IMR-90 (cell line): ENCODE data around the gene TEX53. TPM values are rescaled to one million over a fixed set of nuclear protein-coding genes. Genes with fewer than 3 reads are reported as not detected.
A peak's percentile ranks its signal among the peaks of the same experiment; 100 is the strongest.

ENCODE experiments used
- ATAC-seq: fragments of 200-7000 bp; cut with Tn5 transposase; 2 replicates; pipeline ENCODE4 v1.9.1; 2020; ENCODE audit warnings: low read depth, mild to moderate bottlenecking, moderate library complexity
- BruUV-seq: library from RNA; stranded (reverse); fragments of 400-500 nt; replicated peaks from 2 replicates; lab custom pipeline; 2021; lab: Mats Ljungman, UMichigan
- CTCF ChIA-PET: fragments of 300-600 bp; formaldehyde crosslinking; extraction: SDS; loops from one replicate; lab custom pipeline; 2021; ENCODE audit warnings: antibody characterized with exemption; lab: Yijun Ruan, JAX
- POLR2A ChIA-PET: fragments of 300-600 bp; sonication (Branson Sonifier 250); formaldehyde crosslinking; loops from one replicate; lab custom pipeline; 2022; ENCODE audit warnings: antibody characterized with exemption; ENCODE audit not compliant: unreplicated experiment; lab: Charles Lee
- DNase-seq: peaks from one replicate; pipeline ENCODE4 v3.0.0; 2013
- H2AFZ ChIP-seq: replicated peaks from 2 replicates; pipeline ENCODE3; 2013; ENCODE audit warnings: low read length, mild to moderate bottlenecking; ENCODE audit not compliant: poor library complexity
- H2AK5ac ChIP-seq: 2 replicates; pipeline ENCODE4 v1.6.1; 2013; ENCODE audit warnings: low read depth, low read length, inconsistent platforms
- H2AK9ac ChIP-seq: replicated peaks from 2 replicates; pipeline ENCODE3; 2013; ENCODE audit warnings: mild to moderate bottlenecking, low read depth, low read length, moderate library complexity; ENCODE audit not compliant: poor library complexity
- H2BK120ac ChIP-seq: 2 replicates; pipeline ENCODE4 v1.6.1; 2013; ENCODE audit warnings: low read depth, low read length, inconsistent platforms
- H2BK15ac ChIP-seq: 3 replicates; pipeline ENCODE4 v1.6.1; 2013; ENCODE audit warnings: low read depth, low read length, inconsistent platforms
- H2BK20ac ChIP-seq: 2 replicates; pipeline ENCODE4 v1.6.1; 2013; ENCODE audit warnings: low read depth, mild to moderate bottlenecking, inconsistent platforms, low read length, moderate library complexity
- H2BK5ac ChIP-seq: 2 replicates; pipeline ENCODE4 v1.6.1; 2013; ENCODE audit warnings: mild to moderate bottlenecking, low read depth, low read length, inconsistent platforms; ENCODE audit not compliant: poor library complexity, severe bottlenecking
- H3K14ac ChIP-seq: replicated peaks from 2 replicates; pipeline ENCODE4 v1.6.1; 2013; ENCODE audit warnings: low read depth, low read length, inconsistent platforms
- H3K18ac ChIP-seq: 2 replicates; pipeline ENCODE4 v1.6.1; 2013; ENCODE audit warnings: low read depth, low read length, control low read depth
- H3K23ac ChIP-seq: 2 replicates; pipeline ENCODE4 v1.6.1; 2013; ENCODE audit warnings: low read depth, low read length, inconsistent platforms
- H3K27ac ChIP-seq: 2 replicates; pipeline ENCODE4 v1.5.1; 2013; ENCODE audit warnings: mild to moderate bottlenecking, control low read depth, low read length; ENCODE audit not compliant: insufficient read depth
- H3K27me3 ChIP-seq: 2 replicates; pipeline ENCODE4 v1.6.1; 2013; ENCODE audit warnings: low read length; ENCODE audit not compliant: control insufficient read depth, insufficient read depth
- H3K36me3 ChIP-seq: 2 replicates; pipeline ENCODE4 v1.6.1; 2013; ENCODE audit warnings: low read length, mixed read lengths; ENCODE audit not compliant: control insufficient read depth, insufficient read depth
- H3K4ac ChIP-seq: 2 replicates; pipeline ENCODE4 v1.6.1; 2013; ENCODE audit warnings: low read depth, low read length, inconsistent platforms
- H3K4me1 ChIP-seq: 2 replicates; pipeline ENCODE4 v1.6.1; 2013; ENCODE audit warnings: low read length, mixed read lengths; ENCODE audit not compliant: control insufficient read depth, insufficient read depth
- H3K4me2 ChIP-seq: 2 replicates; pipeline ENCODE4 v1.6.1; 2013; ENCODE audit warnings: low read depth, mild to moderate bottlenecking, control low read depth, low read length, moderate library complexity
- H3K4me3 ChIP-seq: 2 replicates; pipeline ENCODE4 v1.5.1; 2013; ENCODE audit warnings: low read depth, mild to moderate bottlenecking, control low read depth, low read length, moderate library complexity; ENCODE audit not compliant: insufficient read depth
- H3K56ac ChIP-seq: 2 replicates; pipeline ENCODE4 v1.6.1; 2013; ENCODE audit warnings: low read length, inconsistent platforms; ENCODE audit not compliant: insufficient read depth; ENCODE audit errors: extremely low read depth
- H3K79me1 ChIP-seq, 2 experiments: 2 replicates each; pipeline ENCODE4 v1.6.1; 2013; ENCODE audit warnings: low read length in 2 of 2, inconsistent platforms in 1 of 2, low read depth in 1 of 2
- H3K9ac ChIP-seq: 2 replicates; pipeline ENCODE4 v1.6.1; 2013; ENCODE audit warnings: low read depth, low read length, control low read depth
- H3K9me1 ChIP-seq: 2 replicates; pipeline ENCODE4 v1.6.1; 2013; ENCODE audit warnings: low read length, inconsistent platforms; ENCODE audit not compliant: insufficient read depth
- H3K9me3 ChIP-seq: 2 replicates; pipeline ENCODE4 v1.6.1; 2013; ENCODE audit warnings: low read length; ENCODE audit not compliant: control insufficient read depth, insufficient read depth
- H4K20me1 ChIP-seq: 2 replicates; pipeline ENCODE4 v1.6.1; 2013; ENCODE audit warnings: low read length, inconsistent platforms; ENCODE audit not compliant: insufficient read depth
- H4K5ac ChIP-seq: 2 replicates; pipeline ENCODE4 v1.6.1; 2013; ENCODE audit warnings: mild to moderate bottlenecking, low read depth, low read length, control low read depth
- H4K8ac ChIP-seq, 2 experiments: 2 replicates each; pipeline ENCODE4 v1.6.1; 2013; ENCODE audit warnings: low read depth in 2 of 2, low read length in 2 of 2, control low read depth in 1 of 2, inconsistent platforms in 1 of 2
- H4K91ac ChIP-seq: 2 replicates; pipeline ENCODE4 v1.6.1; 2013; ENCODE audit warnings: low read depth, low read length, inconsistent platforms; ENCODE audit not compliant: insufficient read depth
- CHD1 ChIP-seq: IDR thresholded peaks from 2 replicates; pipeline ENCODE4 v1.6.1; 2012; ENCODE audit warnings: low read depth, low read length, improper control_type of control experiment
- CTCF ChIP-seq: conservative IDR thresholded peaks from 2 replicates; pipeline ENCODE4 v1.5.1; 2012; ENCODE audit warnings: mild to moderate bottlenecking, low read depth, low read length, improper control_type of control experiment
- MAZ ChIP-seq: IDR thresholded peaks from 2 replicates; pipeline ENCODE4 v1.6.1; 2012; ENCODE audit warnings: low read depth, mild to moderate bottlenecking, low read length, improper control_type of control experiment, moderate library complexity, borderline replicate concordance
- RAD21 ChIP-seq: IDR thresholded peaks from 2 replicates; pipeline ENCODE4 v1.6.1; 2012; ENCODE audit warnings: low read length, improper control_type of control experiment
- RCOR1 ChIP-seq: IDR thresholded peaks from 2 replicates; pipeline ENCODE4 v1.6.1; 2012; ENCODE audit warnings: mild to moderate bottlenecking, low read length, improper control_type of control experiment; ENCODE audit not compliant: insufficient replicate concordance
- SMC3 ChIP-seq: fragments of 150-350 bp; IDR thresholded peaks from 2 replicates; pipeline ENCODE4 v1.6.1; 2016; ENCODE audit warnings: low read depth, mild to moderate bottlenecking, antibody characterized with exemption, low read length, moderate library complexity
- USF2 ChIP-seq: fragments of 150-350 bp; IDR thresholded peaks from 2 replicates; pipeline ENCODE4 v1.6.1; 2017; ENCODE audit warnings: mild to moderate bottlenecking, antibody characterized with exemption, low read length, low read depth
- WGBS, 2 experiments: methylation state at CpG; one replicate each; pipeline versions ENCODE4 v1.1.5 to v1.1.7; 2013; ENCODE audit warnings: missing lambda C conversion rate in 2 of 2; ENCODE audit not compliant: insufficient read length in 1 of 2; ENCODE audit errors: extremely low coverage in 2 of 2; 5-methylcytosine and 5-hydroxymethylcytosine counted together
- dilution Hi-C: fragments of 300-500 bp; cut with HindIII; formaldehyde crosslinking; loops from one replicate; pipeline ENCODE4 v1.14.3; 2018; ENCODE audit warnings: low sequenced_read_pairs; ENCODE audit not compliant: unreplicated experiment
- in situ Hi-C: fragments of 300-500 bp; cut with MboI; formaldehyde crosslinking; loops from 3 replicates; pipeline ENCODE4 v1.14.3; 2019; ENCODE audit warnings: low sequenced_read_pairs, inconsistent platforms, mixed read lengths
- intact Hi-C: fragments of 100-400 bp; cut with micrococcal nuclease; formaldehyde crosslinking; loops from 2 replicates; pipeline ENCODE4 v1.10.0; 2022
- polyA plus RNA-seq, 3 experiments: library from polyadenylated mRNA; depleted of rRNA; stranded (reverse); fragments of >200 nt; gene quantifications; 2 replicates each; pipeline ENCODE4 v1.2.3, GENCODE V29; 2012; ENCODE audit warnings: low replicate concordance in 1 of 3
- total RNA-seq: library from RNA; depleted of rRNA; stranded (reverse); fragments of >200 nt; gene quantifications from 2 replicates; pipeline ENCODE4 v1.2.3, GENCODE V29; 2012

TEX53 gene
- total and polyA plus RNA-seq, 2 of the 4 experiments (the other 2 are of a cell fraction) = not detected

- H3K18ac ChIP-seq = no peak overlapping the region
- H3K4me2 ChIP-seq = no peak overlapping the region
- WGBS, 2 experiments = 10% methylated on average over 5 of the region's 10 CpGs; no CpG with 5 or more reads in 1 of the 2 experiments
- H2AK9ac ChIP-seq = no peak overlapping the region
- no peak overlapping the region for H2BK20ac ChIP-seq
- CTCF ChIA-PET = interaction anchor here (0.6 to 1.9 kb wide), 15 partner anchors 9 to 1762 kb away, joined by 3 to 7 read pairs (median 3); no protein-coding TSS in a partner anchor
- H3K4me3 ChIP-seq = no peak overlapping the region
- H3K9me3 ChIP-seq = no peaks in the 10 kb centered on the region
- H4K5ac ChIP-seq = no peak overlapping the region
- intact Hi-C loops (loop anchor here (1.0 to 5.0 kb wide), 4 partner anchors 77 to 860 kb away; no protein-coding TSS in a partner anchor), dilution Hi-C loops (no loop called here), in situ Hi-C loops (loop anchor here (5.0 kb wide), 1 partner anchor 75 kb away; no protein-coding TSS in a partner anchor)
- H3K56ac ChIP-seq = no peak overlapping the region
- H3K27ac ChIP-seq = no peak overlapping the region
- H3K14ac ChIP-seq = no peak overlapping the region
- BruUV-seq = no TSS peak
- H2BK120ac ChIP-seq = no peak overlapping the region
- H3K9me1 ChIP-seq = no peaks in the 10 kb centered on the region
- no peak overlapping the region for H3K4ac ChIP-seq
- no peaks in the 10 kb centered on the region for H3K4me1 ChIP-seq
- peak; percentile 92 for TF ChIP-seq RAD21
- TF ChIP-seq SMC3 = peak; percentile 79
- no peak for TF ChIP-seq MAZ
- no peak for TF ChIP-seq CHD1
- TF ChIP-seq RCOR1 = no peak
- no peak for TF ChIP-seq USF2
- TF ChIP-seq CTCF = peak; percentile 84
- H3K36me3 ChIP-seq = no peaks in the 10 kb centered on the region
- H4K91ac ChIP-seq = no peak overlapping the region
- ATAC-seq = peak; percentile 98
- no peaks in the 10 kb centered on the region for H3K79me1 ChIP-seq
- no peak overlapping the region for H2AFZ ChIP-seq
- H3K23ac ChIP-seq = no peak overlapping the region
- H4K20me1 ChIP-seq = no peaks in the 10 kb centered on the region
- H4K8ac ChIP-seq = no peak overlapping the region
- H2BK5ac ChIP-seq = no peak overlapping the region
- H2AK5ac ChIP-seq = peak overlapping the region; percentile 50; the same call in 1 of the 2 replicates
- POLR2A ChIA-PET = no interaction called here
- no peak overlapping the region for H2BK15ac ChIP-seq
- H3K27me3 ChIP-seq = peaks cover 30% of the 10 kb centered on the region
- no peak overlapping the region for H3K9ac ChIP-seq
- DNase-seq = peak; percentile 33
These were observed 4.7 kb upstream of the TEX53 start for GRCh38 chr9:114662081-114662989.
